GM19395 (cell line): ENCODE measurements around the gene KRT17.
"Not testable (repeated sequence)": the region's sequence is repeated elsewhere in the genome, so short reads cannot be mapped to it uniquely, and the experiment has no call there.

Source experiments
- ATAC-seq: cut with Tn5 transposase; IDR thresholded peaks from one replicate; pipeline ENCODE4 v1.9.1; 2021; ENCODE audit warnings: mild to moderate bottlenecking, moderate library complexity; ENCODE audit not compliant: unreplicated experiment

Gene KRT17

GRCh38 chr17:41654678-41655607 is 30.6 kb upstream of the KRT17 start:
- no peak for ATAC-seq

GRCh38 chr17:41653892-41654677 is 29.7 kb upstream of the KRT17 start:
- no peak for ATAC-seq

GRCh38 chr17:41653421-41653820 is 29.0 kb upstream of the KRT17 start:
- no peak for ATAC-seq

GRCh38 chr17:41652461-41652970 is 28.1 kb upstream of the KRT17 start:
- no peak for ATAC-seq

DNA sequence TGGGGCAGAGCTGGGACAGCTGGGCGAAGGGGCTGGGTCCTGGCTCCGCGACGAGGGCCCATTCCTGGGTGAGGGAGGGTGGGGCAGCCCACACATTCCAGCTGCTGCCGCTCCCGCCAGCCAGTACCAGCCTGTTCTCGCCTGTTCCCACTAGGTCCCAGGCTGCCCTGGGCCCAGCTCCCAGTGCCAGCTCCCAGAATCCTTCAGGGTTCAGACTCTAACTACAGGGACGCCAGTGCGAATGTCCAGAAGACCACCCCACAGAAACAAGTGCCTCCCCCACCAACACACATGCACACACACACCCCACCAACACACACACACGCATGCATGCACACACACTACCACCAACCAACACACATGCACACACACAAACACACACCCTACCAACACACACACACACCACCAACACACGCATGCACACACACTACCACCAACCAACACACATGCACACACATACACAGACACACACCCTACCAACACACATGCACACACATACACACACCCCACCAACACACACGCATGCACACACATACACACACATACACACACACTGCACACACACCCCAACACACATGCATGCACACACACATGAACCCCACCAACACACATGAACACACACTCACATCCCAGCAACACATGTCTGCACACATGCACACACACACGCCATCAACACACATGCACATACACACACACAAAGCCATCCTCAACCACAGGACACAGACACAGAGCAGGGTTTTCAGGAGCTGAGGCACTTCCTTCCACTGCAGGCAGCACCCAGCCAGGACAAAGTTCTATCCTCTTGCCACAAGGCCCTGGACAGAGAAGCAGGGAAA is 27.5 kb upstream of the KRT17 start:
- no peak for ATAC-seq

DNA sequence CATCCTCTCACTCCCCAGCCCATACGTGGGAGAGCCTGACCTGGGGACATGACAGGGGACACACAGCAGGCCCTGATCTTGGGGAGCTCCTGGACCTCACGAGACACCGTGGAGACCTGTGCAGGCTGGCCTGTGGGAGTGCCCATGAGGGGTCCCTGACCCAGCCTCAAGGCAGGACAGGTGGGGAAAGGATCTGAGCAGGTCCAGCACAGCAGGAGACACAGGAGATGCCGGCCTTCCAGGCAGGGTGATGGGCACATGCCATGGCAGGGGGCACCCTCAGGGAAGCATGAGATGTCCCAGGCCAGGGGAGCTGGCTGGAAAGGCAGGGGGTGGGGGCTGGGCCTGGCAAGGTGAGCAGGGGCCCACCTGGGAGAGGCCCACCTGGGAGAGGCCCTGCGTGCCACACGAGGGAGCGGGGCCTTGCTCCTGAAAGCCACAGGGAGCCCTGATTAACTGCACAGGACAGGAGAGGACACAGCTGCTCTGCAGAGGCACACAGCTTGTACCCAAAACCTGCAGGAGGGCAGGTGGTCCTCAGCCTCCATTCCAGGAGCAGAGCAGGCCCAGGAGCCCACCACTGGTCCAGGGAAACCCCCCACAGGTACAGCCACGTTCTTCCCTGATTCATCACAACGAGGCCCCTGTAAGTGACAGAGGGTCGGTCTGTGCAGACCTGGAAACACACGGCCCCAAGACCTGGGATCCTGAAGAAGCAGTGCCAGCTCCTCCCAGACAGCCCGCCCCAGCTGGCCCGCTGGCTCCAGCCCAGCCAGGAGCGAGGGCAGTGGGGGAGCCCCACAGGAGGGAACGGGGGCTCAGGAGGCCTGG is 26.6 kb upstream of the KRT17 start:
- ATAC-seq = no peak

DNA sequence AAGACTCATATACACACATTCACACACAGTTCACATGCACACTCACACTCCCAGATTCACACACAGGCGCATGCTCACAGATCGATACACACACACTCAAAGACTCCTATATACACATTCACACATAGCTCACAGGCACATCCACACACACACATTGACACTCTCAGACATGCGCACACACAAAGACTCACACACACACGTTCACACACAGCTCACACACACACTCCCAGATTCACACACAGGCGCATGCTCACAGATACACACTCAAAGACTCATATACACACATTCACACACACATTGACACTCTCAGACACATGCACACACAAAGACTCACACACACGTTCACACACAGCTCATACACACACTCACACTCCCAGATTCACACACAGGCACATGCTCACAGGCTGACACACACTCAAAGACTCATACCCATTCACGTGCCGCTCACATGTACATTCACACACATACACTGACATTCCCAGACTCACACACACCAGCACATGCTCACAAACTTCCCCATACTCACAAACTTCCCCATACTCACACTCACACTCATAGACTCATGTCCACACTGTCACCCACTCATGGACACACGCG is 25.6 kb upstream of the KRT17 start:
- no peak for ATAC-seq

- ATAC-seq = no peak
These were observed 24.2 kb upstream of the KRT17 start for GRCh38 chr17:41648411-41649195.

DNA sequence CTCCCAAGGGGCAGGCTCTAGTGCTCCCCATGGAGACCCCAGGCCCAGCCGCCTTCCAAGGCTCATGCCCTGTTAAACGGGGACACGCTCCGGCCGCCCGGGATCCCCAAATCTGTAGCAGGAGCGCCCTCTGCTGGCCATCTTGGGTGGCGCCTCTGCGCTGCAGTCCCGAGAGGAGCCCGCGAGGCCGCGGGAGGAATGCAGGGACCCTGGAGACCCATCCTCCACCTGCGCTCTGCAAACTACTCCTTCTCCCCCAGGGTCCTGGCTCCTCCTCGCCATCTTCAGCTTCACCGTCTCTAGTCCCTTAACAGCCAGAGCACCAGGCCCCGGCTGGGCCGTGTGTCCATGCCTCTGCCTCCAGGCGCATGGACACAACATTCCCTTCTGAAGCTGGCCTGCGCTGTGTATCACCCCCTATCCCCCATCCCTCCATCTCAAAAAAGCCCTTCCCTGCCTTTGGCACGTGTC is 23.6 kb upstream of the KRT17 start:
- ATAC-seq = no peak

DNA sequence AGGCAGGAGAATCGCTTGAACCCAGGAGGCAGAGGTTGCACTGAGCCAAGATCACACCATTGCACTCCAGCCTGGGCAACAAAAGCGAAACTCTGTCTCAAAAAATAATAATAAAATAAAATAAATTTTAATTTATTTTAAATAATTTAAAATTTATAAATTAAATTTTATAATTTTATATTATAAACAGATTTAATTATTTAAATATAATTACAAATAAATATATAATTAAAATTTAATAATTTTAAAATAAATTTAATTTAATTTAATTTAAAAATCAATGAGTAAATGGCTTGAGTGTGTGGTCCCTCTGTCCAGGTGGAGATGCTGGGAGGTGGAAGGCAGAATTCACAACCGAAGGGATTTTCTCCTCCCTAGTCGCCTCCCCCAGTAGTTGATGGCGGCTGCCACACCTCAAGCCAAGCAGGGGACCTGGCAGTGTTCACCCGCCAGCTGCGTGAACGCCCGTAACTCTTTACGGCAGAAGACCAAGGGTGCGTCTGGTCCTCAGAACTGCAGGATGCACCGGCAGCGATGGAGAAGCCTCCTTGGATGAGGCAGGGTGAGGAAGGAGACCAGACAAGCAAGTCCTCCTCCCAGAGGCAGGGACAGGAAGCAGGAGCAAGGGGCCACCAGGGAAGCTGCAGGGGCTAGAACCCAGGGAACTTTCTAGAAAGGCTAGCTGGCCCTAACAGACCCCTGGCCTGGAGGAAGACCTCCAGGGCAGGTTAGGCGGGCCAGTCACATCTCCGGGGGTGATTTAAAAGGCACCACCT is 22.9 kb upstream of the KRT17 start:
- no peak for ATAC-seq

- no peak for ATAC-seq
These were observed 18.1 kb upstream of the KRT17 start for GRCh38 chr17:41642252-41643156.

GRCh38 chr17:41640596-41640995 is 16.2 kb upstream of the KRT17 start:
- ATAC-seq = not testable (repeated sequence)

DNA sequence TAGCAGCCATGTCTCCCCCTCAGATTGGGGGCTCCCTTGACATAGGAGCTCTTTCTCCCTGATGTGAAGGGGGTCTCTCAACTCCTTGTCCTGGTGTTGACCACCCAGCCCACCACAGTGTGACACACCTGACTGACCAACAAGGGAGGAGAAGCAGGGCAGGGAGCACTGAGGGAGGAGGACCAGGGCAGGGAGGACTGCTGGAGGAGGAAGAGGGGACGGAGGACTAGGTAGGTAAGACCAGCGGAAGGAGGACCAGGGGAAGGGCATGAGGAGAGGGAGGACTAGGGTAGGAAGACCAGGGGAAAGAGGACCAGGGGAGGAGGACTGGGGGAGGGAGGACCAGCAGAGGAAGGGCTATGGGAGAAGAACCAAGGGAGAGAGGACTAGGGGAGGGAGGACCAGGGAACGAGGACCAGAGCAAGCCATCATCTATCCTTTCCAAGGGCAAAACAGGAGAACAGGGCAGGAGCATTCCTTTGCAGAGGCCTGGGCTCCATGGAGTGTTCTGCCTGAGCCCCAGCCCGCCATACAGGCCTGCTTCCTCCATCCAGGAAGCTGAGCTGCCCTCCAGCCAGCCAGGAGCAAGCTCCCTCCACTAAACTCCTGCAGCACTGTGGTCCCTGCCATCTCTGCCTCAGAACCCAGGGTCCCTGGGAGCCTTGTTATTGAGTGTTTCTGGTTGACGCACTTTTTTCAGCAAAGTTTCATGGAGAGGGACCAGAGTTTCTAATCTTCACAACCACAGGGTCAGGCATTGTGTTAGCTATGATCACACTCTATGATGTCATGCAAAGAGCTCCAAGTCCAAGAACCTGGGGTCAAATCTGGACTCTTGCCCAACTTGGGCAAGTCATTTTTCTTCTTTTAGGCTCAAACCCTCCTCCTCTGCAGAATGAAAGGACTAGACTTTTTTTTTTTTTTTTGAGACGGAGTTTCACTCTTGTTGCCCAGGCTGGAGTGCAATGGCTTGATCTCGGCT is 15.4 kb upstream of the KRT17 start:
- no peak for ATAC-seq

DNA sequence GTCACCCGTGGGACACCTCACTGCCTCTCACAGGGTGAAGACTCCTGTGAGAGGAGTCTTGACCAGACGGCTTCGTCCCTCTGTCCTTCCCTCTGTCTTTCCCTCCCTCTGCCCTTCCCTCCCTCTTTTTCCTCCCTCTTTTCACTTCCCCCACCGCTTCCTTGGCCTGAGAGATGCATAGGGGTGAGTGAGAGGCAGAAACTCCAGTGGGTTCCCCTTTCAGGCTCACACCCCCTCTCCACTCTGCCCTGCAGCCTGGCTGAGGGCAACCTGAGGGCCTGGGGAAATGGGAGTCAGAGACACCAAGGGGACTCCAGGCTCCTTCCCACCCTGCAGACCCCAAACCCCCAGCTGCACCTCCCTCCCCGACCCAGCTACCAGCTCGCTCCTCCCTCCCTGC is 14.6 kb upstream of the KRT17 start:
- ATAC-seq = no peak

GRCh38 chr17:41638194-41638593 is 13.8 kb upstream of the KRT17 start:
- ATAC-seq = no peak

DNA sequence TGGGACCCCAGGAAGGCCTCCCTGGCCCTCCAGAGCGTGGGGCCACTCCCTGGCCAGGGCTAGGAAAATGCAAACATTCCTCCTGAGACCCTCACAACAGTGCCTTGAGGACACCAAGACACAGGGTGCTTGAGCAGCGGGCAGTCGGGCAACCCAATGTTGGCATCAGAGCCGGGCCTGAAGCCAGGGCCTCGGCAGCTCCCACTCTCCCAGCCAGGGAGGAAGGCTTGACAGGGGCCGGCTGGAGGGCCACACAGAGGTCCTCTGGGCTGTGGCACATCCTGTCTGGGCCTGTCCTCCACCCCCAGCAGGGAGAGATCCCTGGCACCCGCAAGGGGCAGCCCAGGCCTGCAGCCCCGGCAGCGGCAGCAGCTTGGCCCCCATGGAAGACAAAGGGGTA is 12.3 kb upstream of the KRT17 start:
- no peak for ATAC-seq
